GM23338 (cell line): ENCODE measurements around the gene FCRL5. TPM values are rescaled to one million over a fixed set of nuclear protein-coding genes. Genes with fewer than 3 reads are reported as not detected.

Experiments
- ATAC-seq: fragments of 200-7000 bp; cut with Tn5 transposase; 3 replicates; pipeline ENCODE4 v1.9.1; 2020
- DNase-seq: peaks from one replicate; pipeline ENCODE4 v3.0.0-alpha.2; 2015; ENCODE audit warnings: low spot score
- H2AFZ ChIP-seq: fragments of 200-600 bp; sonication (generic); 2 replicates; pipeline ENCODE4 v1.8.0; 2016; ENCODE audit warnings: antibody characterized with exemption, mild to moderate bottlenecking, moderate library complexity
- H3F3A ChIP-seq: fragments of 200-600 bp; sonication (generic); replicated peaks from 2 replicates; pipeline ENCODE4 v1.8.0; 2017; ENCODE audit warnings: antibody characterized with exemption, mixed run types, low read depth
- H3K27ac ChIP-seq: fragments of 200-600 bp; sonication (generic); 2 replicates; pipeline ENCODE4 v1.6.1; 2016; ENCODE audit warnings: low read depth
- H3K27me3 ChIP-seq: fragments of 200-600 bp; sonication (generic); 2 replicates; pipeline ENCODE4 v1.8.0; 2016; ENCODE audit warnings: mild to moderate bottlenecking, mixed run types, moderate library complexity; ENCODE audit not compliant: insufficient read depth
- H3K36me3 ChIP-seq: fragments of 200-600 bp; sonication (generic); 2 replicates; pipeline ENCODE4 v1.8.0; 2016; ENCODE audit warnings: mild to moderate bottlenecking; ENCODE audit not compliant: insufficient read depth
- H3K4me1 ChIP-seq: fragments of 200-600 bp; sonication (generic); 2 replicates; pipeline ENCODE4 v1.8.0; 2016; ENCODE audit warnings: mild to moderate bottlenecking, moderate library complexity; ENCODE audit not compliant: insufficient read depth
- H3K4me2 ChIP-seq: fragments of 200-600 bp; sonication (generic); 2 replicates; pipeline ENCODE4 v1.7.1; 2017; ENCODE audit warnings: mixed run types
- H3K4me3 ChIP-seq: fragments of 200-600 bp; sonication (generic); 2 replicates; pipeline ENCODE4 v1.6.1; 2016; ENCODE audit warnings: mixed run types
- H3K79me2 ChIP-seq: fragments of 200-600 bp; sonication (generic); replicated peaks from 2 replicates; pipeline ENCODE4 v1.8.0; 2017; ENCODE audit warnings: mild to moderate bottlenecking; ENCODE audit not compliant: insufficient read depth
- H3K9me2 ChIP-seq: fragments of 200-600 bp; sonication (generic); 2 replicates; pipeline ENCODE4 v1.8.0; 2017; ENCODE audit not compliant: insufficient read depth
- H4K20me1 ChIP-seq: fragments of 200-600 bp; sonication (generic); replicated peaks from 2 replicates; pipeline ENCODE4 v1.8.0; 2017; ENCODE audit warnings: mild to moderate bottlenecking; ENCODE audit not compliant: insufficient read depth
- H3K27ac Mint-ChIP-seq: 2 replicates; pipeline ENCODE4 v1.8.0; 2020; ENCODE audit warnings: inconsistent platforms, mild to moderate bottlenecking, moderate library complexity, mixed read lengths
- H3K27me3 Mint-ChIP-seq: 3 replicates; pipeline ENCODE4 v1.8.0; 2022; ENCODE audit warnings: low read depth, mild to moderate bottlenecking, moderate library complexity, mixed read lengths, inconsistent platforms; ENCODE audit not compliant: insufficient read depth, poor library complexity
- H3K36me3 Mint-ChIP-seq: 3 replicates; pipeline ENCODE4 v1.8.0; 2021; ENCODE audit warnings: low read depth, mild to moderate bottlenecking, inconsistent platforms, moderate library complexity, mixed read lengths
- H3K4me1 Mint-ChIP-seq: 3 replicates; pipeline ENCODE4 v1.8.0; 2020; ENCODE audit warnings: mild to moderate bottlenecking, inconsistent platforms, mixed read lengths
- H3K4me3 Mint-ChIP-seq: 3 replicates; pipeline ENCODE4 v1.8.0; 2021; ENCODE audit warnings: moderate library complexity, mild to moderate bottlenecking, inconsistent platforms, mixed read lengths
- H3K9me3 Mint-ChIP-seq: 3 replicates; pipeline ENCODE4 v1.8.0; 2020; ENCODE audit warnings: moderate library complexity, mild to moderate bottlenecking, inconsistent platforms, mixed read lengths
- CREB1 ChIP-seq: fragments of 250-450 bp; sonication (Bioruptor Pico); IDR thresholded peaks from 2 replicates; pipeline ENCODE4 v1.5.0; 2020; ENCODE audit warnings: low read depth, mild to moderate bottlenecking, moderate library complexity
- CTCF ChIP-seq, 2 experiments: fragments of 200-600 bp in 1 of 2; sonication (generic) in 1 of 2; conservative IDR thresholded peaks; 2 replicates each; pipeline versions ENCODE4 v1.5.1 to v1.6.1; 2016 to 2017; ENCODE audit warnings: antibody characterized with exemption in 2 of 2, low read depth in 2 of 2, mild to moderate bottlenecking in 2 of 2, moderate library complexity in 1 of 2
- EZH2 ChIP-seq: fragments of 200-600 bp; sonication (generic); IDR thresholded peaks from one replicate; pipeline ENCODE4 v1.8.0; 2017; ENCODE audit warnings: antibody characterized with exemption, mild to moderate bottlenecking, low read depth; ENCODE audit not compliant: unreplicated experiment
- JUNB ChIP-seq: IDR thresholded peaks from one replicate; pipeline ENCODE4 v1.6.1; 2016; ENCODE audit warnings: antibody characterized with exemption; ENCODE audit not compliant: unreplicated experiment
- NANOG ChIP-seq: IDR thresholded peaks from 2 replicates; pipeline ENCODE4 v1.6.1; 2016; ENCODE audit warnings: antibody characterized with exemption, borderline replicate concordance
- STAT1 ChIP-seq: IDR thresholded peaks from one replicate; pipeline ENCODE4 v1.6.1; 2016; ENCODE audit warnings: antibody characterized with exemption; ENCODE audit not compliant: unreplicated experiment
- ZNF114 ChIP-seq: fragments of 250-450 bp; sonication (Bioruptor Pico); IDR thresholded peaks from 2 replicates; pipeline ENCODE4 v1.5.0; 2020; ENCODE audit warnings: mild to moderate bottlenecking, moderate library complexity
- polyA plus RNA-seq: library from polyadenylated mRNA; unstranded; fragments of >200 nt; fragmentation: Nextera tagmentation; extraction: Ambion mirVana; gene quantifications from 2 replicates; pipeline ENCODE4 v1.2.1, GENCODE V29; 2016
- total RNA-seq: library from RNA; depleted of rRNA; stranded (reverse); fragments of >200 nt; shearing (Covaris generic); gene quantifications from 2 replicates; pipeline ENCODE4 v1.2.3, GENCODE V29; 2014; rRNA removed
- TF ChIP-seq, protein P1 (sequence below): IDR thresholded peaks from 2 replicates; pipeline ENCODE4 v1.6.1; 2016; ENCODE audit warnings: antibody characterized with exemption

FCRL5 gene
- total and polyA plus RNA-seq, 2 experiments from 2014 or later = 0.79 to 2.8 TPM

GRCh38 chr1:157469300-157469699, 83.0 kb downstream of the FCRL5 start (continued):
- TF ChIP-seq EZH2 (no peak), CREB1 (no peak), JUNB (no peak), CTCF (conservative IDR thresholded peaks at IDR 0.05; ENCODE audit: low read depth in 2 of 2) (no peak)
- TF ChIP-seq, protein P1, sequence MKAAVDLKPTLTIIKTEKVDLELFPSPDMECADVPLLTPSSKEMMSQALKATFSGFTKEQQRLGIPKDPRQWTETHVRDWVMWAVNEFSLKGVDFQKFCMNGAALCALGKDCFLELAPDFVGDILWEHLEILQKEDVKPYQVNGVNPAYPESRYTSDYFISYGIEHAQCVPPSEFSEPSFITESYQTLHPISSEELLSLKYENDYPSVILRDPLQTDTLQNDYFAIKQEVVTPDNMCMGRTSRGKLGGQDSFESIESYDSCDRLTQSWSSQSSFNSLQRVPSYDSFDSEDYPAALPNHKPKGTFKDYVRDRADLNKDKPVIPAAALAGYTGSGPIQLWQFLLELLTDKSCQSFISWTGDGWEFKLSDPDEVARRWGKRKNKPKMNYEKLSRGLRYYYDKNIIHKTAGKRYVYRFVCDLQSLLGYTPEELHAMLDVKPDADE = no peak

- H2AFZ ChIP-seq = no peak overlapping the region
- Mint-ChIP-seq H3K4me1 (peaks cover 12% of the 10 kb centered on the region), H3K27ac (no peak overlapping the region), H3K27me3 (peaks cover 3% of the 10 kb centered on the region), H3K9me3 (no peaks in the 10 kb centered on the region), H3K36me3 (no peaks in the 10 kb centered on the region), H3K4me3 (no peak overlapping the region)
- H3K4me3 ChIP-seq = no peak overlapping the region
- H3K4me1 ChIP-seq = peaks cover 17% of the 10 kb centered on the region; the same call in 1 of the 2 replicates
- H3K79me2 ChIP-seq = no peaks in the 10 kb centered on the region
- H3K36me3 ChIP-seq = no peaks in the 10 kb centered on the region
- DNase-seq = no peak
- no peak for ATAC-seq
- no peak overlapping the region for H3K27ac ChIP-seq
- H3K27me3 ChIP-seq = no peaks in the 10 kb centered on the region; the same call in 1 of the 2 replicates
- no peaks in the 10 kb centered on the region for H3K9me2 ChIP-seq
- no peaks in the 10 kb centered on the region for H4K20me1 ChIP-seq
- no peaks in the 10 kb centered on the region for H3F3A ChIP-seq
- no peak for TF ChIP-seq CREB1
- TF ChIP-seq, protein P1 = no peak
- TF ChIP-seq EZH2 = no peak
- TF ChIP-seq STAT1 = no peak
- no peak for TF ChIP-seq CTCF (conservative IDR thresholded peaks at IDR 0.05; ENCODE audit: low read depth in 2 of 2)
- no peak for TF ChIP-seq NANOG
- TF ChIP-seq JUNB = no peak
- TF ChIP-seq ZNF114 (CRISPR knock-in tag) = no peak
- no peak overlapping the region for H3K4me2 ChIP-seq
These were observed 86.3 kb downstream of the FCRL5 start for GRCh38 chr1:157466011-157466410.

Other genes with a start within 250 kb of the FCRL5 start
- not detected in 2 replicates for gene FCRL4, start 45.6 kb upstream of the FCRL5 start, total RNA-seq
- not detected in 2 replicates for gene FCRL4, start 45.6 kb upstream of the FCRL5 start, polyA plus RNA-seq
- not detected in 2 replicates for gene FCRL3, start 148.3 kb upstream of the FCRL5 start, total RNA-seq
- gene FCRL3, start 148.3 kb upstream of the FCRL5 start, polyA plus RNA-seq = not detected in 2 replicates
- not detected in 2 replicates for gene FCRL2, start 224.6 kb upstream of the FCRL5 start, total RNA-seq
- gene FCRL2, start 224.6 kb upstream of the FCRL5 start, polyA plus RNA-seq = not detected in 2 replicates